ENCODE results near the gene ZNF24. TPM values are rescaled to one million over a fixed set of nuclear protein-coding genes. Genes with fewer than 3 reads are reported as not detected.

ZNF24 gene
- total and polyA plus RNA-seq, 7 experiments from 2014 or later, result 55.6 to 98.1 (median 80.5) TPM

- no peaks in the 10 kb centered on the region for H3K27me3 ChIP-seq (ENCODE audit: control insufficient read depth in 2 of 2, insufficient read depth in 2 of 2, low read length in 2 of 2)
- H3K4me1 Mint-ChIP-seq, result peaks cover 3 to 12% (median 10%) of the 10 kb centered on the region in 7 donors
- peak overlapping the region; percentile 80 to 92 (median 88) for H3K4me3 Mint-ChIP-seq
- H3K36me3 Mint-ChIP-seq, result no peaks in the 10 kb centered on the region
- no peaks in the 10 kb centered on the region for H3K4me1 ChIP-seq (ENCODE audit: control insufficient read depth in 2 of 2, insufficient read depth in 2 of 2, low read length in 2 of 2)
- peak overlapping the region; percentile 55 for H3K27ac ChIP-seq (ENCODE audit: low read depth, low read length)
- peak overlapping the region; percentile 17 to 90 (median 74) for H3K27ac Mint-ChIP-seq
- H3K9me3 Mint-ChIP-seq, result no peaks in the 10 kb centered on the region
- ChIA-PET POLR2A (interaction anchor here (0.6 kb wide), 1 partner anchor 349 kb away, joined by 3 read pairs; no protein-coding TSS in a partner anchor), CTCF (no interaction called here)
- H3K36me3 ChIP-seq (ENCODE audit: control insufficient read depth in 2 of 3, insufficient read depth in 3 of 3, low read length in 3 of 3), result peaks cover 0 to 4% (median 0%) of the 10 kb centered on the region in 3 experiments
- ATAC-seq (peak; percentile 75), DNase-seq (peak in 4 of 9 donors; percentile 8 to 21 (median 16))
- H3K4me3 ChIP-seq (ENCODE audit: low read length), result peak overlapping the region; percentile 75
- H3K27me3 Mint-ChIP-seq, result peaks cover 0 to 29% (median 0%) of the 10 kb centered on the region in 5 donors
- H3K9me3 ChIP-seq (ENCODE audit: control insufficient read depth in 2 of 3, low read length in 3 of 3), result no peaks in the 10 kb centered on the region
- intact Hi-C loops (cut with micrococcal nuclease), result loop anchor here (1.0 to 2.0 kb wide), 5 partner anchors 86 to 350 kb away; partner anchors contain the start of genes MAPRE2 (in 1 of the 2) and ZSCAN30 (in 1 of the 2)
Measured at GRCh38 chr18:35376393-35376741, 32.1 kb upstream of the ZNF24 start.

GRCh38 chr18:35374708-35375107 is 30.5 kb upstream of the ZNF24 start:
- H3K4me3 Mint-ChIP-seq, result peak overlapping the region in 3 of 10 donors; percentile 25 to 31 (median 26)
- H3K27ac Mint-ChIP-seq, result peak overlapping the region in 1 of 9 donors; percentile 7
- H3K4me3 ChIP-seq (ENCODE audit: low read length), result no peak overlapping the region
- no peaks in the 10 kb centered on the region for H3K9me3 ChIP-seq (ENCODE audit: control insufficient read depth in 2 of 3, low read length in 3 of 3)
- H3K27ac ChIP-seq (ENCODE audit: low read depth, low read length), result no peak overlapping the region
- no peaks in the 10 kb centered on the region for H3K9me3 Mint-ChIP-seq
- H3K4me1 ChIP-seq (ENCODE audit: control insufficient read depth in 2 of 2, insufficient read depth in 2 of 2, low read length in 2 of 2), result no peaks in the 10 kb centered on the region
- ChIA-PET POLR2A (interaction anchor here (0.6 to 1.6 kb wide), 4 partner anchors 30 to 242 kb away, joined by 3 to 5 read pairs (median 3); partner anchors contain the start of genes ZNF24 and ZSCAN30), CTCF (interaction anchor here (0.6 to 1.8 kb wide), 4 partner anchors 9 to 314 kb away, joined by 3 to 5 read pairs (median 3); no protein-coding TSS in a partner anchor)
- DNase-seq (no peak), ATAC-seq (no peak)
- peaks cover 0 to 4% (median 0%) of the 10 kb centered on the region in 3 experiments for H3K36me3 ChIP-seq (ENCODE audit: control insufficient read depth in 2 of 3, insufficient read depth in 3 of 3, low read length in 3 of 3)
- intact Hi-C loops (cut with micrococcal nuclease), result no loop called here
- H3K27me3 Mint-ChIP-seq, result peaks cover 0 to 27% (median 0%) of the 10 kb centered on the region in 5 donors
- H3K36me3 Mint-ChIP-seq, result peaks cover 0 to 2% (median 0%) of the 10 kb centered on the region in 5 donors
- no peaks in the 10 kb centered on the region for H3K27me3 ChIP-seq (ENCODE audit: control insufficient read depth in 2 of 2, insufficient read depth in 2 of 2, low read length in 2 of 2)
- H3K4me1 Mint-ChIP-seq, result peaks cover 3 to 12% (median 10%) of the 10 kb centered on the region in 7 donors

DNA sequence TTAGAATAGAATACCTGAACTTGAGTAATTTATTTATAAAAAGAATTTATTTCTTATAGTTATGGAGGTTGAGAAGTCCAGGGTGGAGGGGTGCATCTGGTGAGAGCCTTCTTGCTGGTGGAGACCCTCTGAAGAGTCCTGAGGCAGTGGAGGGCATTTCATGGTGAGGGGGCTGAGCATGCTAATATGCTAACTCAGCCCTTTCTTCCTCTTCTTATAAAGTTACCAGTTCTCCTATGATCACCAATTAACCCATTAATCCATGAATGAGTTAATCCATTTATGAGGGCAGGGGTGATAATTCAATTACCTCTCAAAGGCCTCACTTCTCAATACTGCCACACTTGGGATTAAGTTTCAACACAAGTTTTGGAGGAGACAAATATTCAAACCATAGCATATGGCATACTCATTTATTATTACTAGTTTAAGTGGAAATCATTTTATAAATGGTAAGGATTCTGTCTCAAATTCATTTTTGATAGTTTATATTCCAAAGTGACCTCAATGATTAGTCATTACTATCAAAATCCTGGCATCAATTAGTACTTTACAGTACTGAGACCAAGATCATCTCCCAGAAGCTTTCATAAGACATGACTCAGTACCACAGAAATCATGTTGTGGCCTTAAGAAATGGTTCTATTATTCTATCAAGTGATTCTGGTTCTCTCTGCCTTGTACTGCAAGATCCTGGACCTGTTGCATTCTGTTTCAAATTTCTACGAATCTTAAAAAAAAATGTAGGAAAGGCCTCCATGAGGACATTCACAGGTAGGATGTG is 27.4 kb upstream of the ZNF24 start:
- Histone ChIP-seq H3K36me3 (ENCODE audit: control insufficient read depth in 2 of 3, insufficient read depth in 3 of 3, low read length in 3 of 3) (no peaks in the 10 kb centered on the region), H3K27me3 (ENCODE audit: control insufficient read depth in 2 of 2, insufficient read depth in 2 of 2, low read length in 2 of 2) (no peaks in the 10 kb centered on the region), H3K4me1 (ENCODE audit: control insufficient read depth in 2 of 2, insufficient read depth in 2 of 2, low read length in 2 of 2) (no peaks in the 10 kb centered on the region), H3K4me3 (ENCODE audit: low read length) (no peak overlapping the region), H3K9me3 (ENCODE audit: control insufficient read depth in 2 of 3, low read length in 3 of 3) (no peaks in the 10 kb centered on the region), H3K27ac (ENCODE audit: low read depth, low read length) (no peak overlapping the region)
- POLR2A ChIA-PET, result no interaction called here
- intact Hi-C loops (cut with micrococcal nuclease), result no loop called here
- ATAC-seq, result no peak
- H3K27ac Mint-ChIP-seq, result no peak overlapping the region
- DNase-seq, result no peak
- peaks cover 0 to 3% (median 0%) of the 10 kb centered on the region in 5 donors for H3K27me3 Mint-ChIP-seq
- no peaks in the 10 kb centered on the region for H3K9me3 Mint-ChIP-seq
- H3K4me3 Mint-ChIP-seq, result no peak overlapping the region
- H3K4me1 Mint-ChIP-seq, result peaks cover 3 to 8% (median 6%) of the 10 kb centered on the region in 7 donors
- CTCF ChIA-PET, result no interaction called here
- peaks cover 0 to 4% (median 0%) of the 10 kb centered on the region in 5 donors for H3K36me3 Mint-ChIP-seq

GRCh38 chr18:35369126-35369525 is 24.9 kb upstream of the ZNF24 start:
- H3K4me1 Mint-ChIP-seq, result peaks cover 0 to 4% (median 0%) of the 10 kb centered on the region in 7 donors
- H3K4me3 Mint-ChIP-seq, result no peak overlapping the region
- Histone ChIP-seq H3K36me3 (ENCODE audit: control insufficient read depth in 2 of 3, insufficient read depth in 3 of 3, low read length in 3 of 3) (no peaks in the 10 kb centered on the region), H3K4me3 (ENCODE audit: low read length) (no peak overlapping the region), H3K9me3 (ENCODE audit: control insufficient read depth in 2 of 3, low read length in 3 of 3) (no peaks in the 10 kb centered on the region), H3K4me1 (ENCODE audit: control insufficient read depth in 2 of 2, insufficient read depth in 2 of 2, low read length in 2 of 2) (no peaks in the 10 kb centered on the region), H3K27ac (ENCODE audit: low read depth, low read length) (no peak overlapping the region), H3K27me3 (ENCODE audit: control insufficient read depth in 2 of 2, insufficient read depth in 2 of 2, low read length in 2 of 2) (no peaks in the 10 kb centered on the region)
- no peak overlapping the region for H3K27ac Mint-ChIP-seq
- DNase-seq (no peak), ATAC-seq (no peak)
- ChIA-PET POLR2A (no interaction called here), CTCF (interaction anchor here (0.6 kb wide), 1 partner anchor 16 kb away, joined by 4 read pairs; no protein-coding TSS in a partner anchor)
- peaks cover 0 to 4% (median 0%) of the 10 kb centered on the region in 5 donors for H3K36me3 Mint-ChIP-seq
- peaks cover 0 to 11% (median 3%) of the 10 kb centered on the region in 5 donors for H3K27me3 Mint-ChIP-seq
- intact Hi-C loops (cut with micrococcal nuclease), result no loop called here
- H3K9me3 Mint-ChIP-seq, result peaks cover 0 to 2% (median 0%) of the 10 kb centered on the region in 11 donors

DNA sequence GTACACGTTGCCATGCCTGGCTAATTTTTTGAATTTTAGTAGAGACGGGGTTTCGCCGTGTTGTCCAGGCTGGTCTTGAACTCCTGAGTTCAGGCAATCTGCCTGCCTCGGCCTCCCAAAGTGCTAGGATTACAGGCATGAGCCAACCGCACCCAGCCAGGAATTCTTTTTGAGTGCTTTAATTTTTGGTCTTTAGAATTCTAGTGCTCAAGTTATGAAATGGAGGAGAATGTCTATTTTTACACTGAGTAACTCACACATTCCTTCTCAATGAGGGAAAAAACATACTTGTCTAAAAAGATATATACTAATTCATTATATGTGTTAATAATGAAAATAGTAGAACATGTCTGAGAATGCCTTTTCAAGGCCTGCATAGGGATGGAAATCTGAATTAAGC is 24.4 kb upstream of the ZNF24 start:
- Mint-ChIP-seq H3K4me1 (peaks cover 0 to 4% (median 0%) of the 10 kb centered on the region in 7 donors), H3K4me3 (no peak overlapping the region), H3K27ac (no peak overlapping the region), H3K36me3 (peaks cover 0 to 4% (median 0%) of the 10 kb centered on the region in 5 donors), H3K9me3 (peaks cover 0 to 2% (median 0%) of the 10 kb centered on the region in 11 donors), H3K27me3 (peaks cover 0 to 11% (median 5%) of the 10 kb centered on the region in 5 donors)
- Histone ChIP-seq H3K36me3 (ENCODE audit: control insufficient read depth in 2 of 3, insufficient read depth in 3 of 3, low read length in 3 of 3) (no peaks in the 10 kb centered on the region), H3K27me3 (ENCODE audit: control insufficient read depth in 2 of 2, insufficient read depth in 2 of 2, low read length in 2 of 2) (no peaks in the 10 kb centered on the region), H3K9me3 (ENCODE audit: control insufficient read depth in 2 of 3, low read length in 3 of 3) (no peaks in the 10 kb centered on the region), H3K27ac (ENCODE audit: low read depth, low read length) (no peak overlapping the region), H3K4me3 (ENCODE audit: low read length) (no peak overlapping the region), H3K4me1 (ENCODE audit: control insufficient read depth in 2 of 2, insufficient read depth in 2 of 2, low read length in 2 of 2) (no peaks in the 10 kb centered on the region)
- POLR2A ChIA-PET, result interaction anchor here (0.6 kb wide), 1 partner anchor 202 kb away, joined by 3 read pairs; no protein-coding TSS in a partner anchor
- DNase-seq, result no peak
- ATAC-seq, result no peak
- CTCF ChIA-PET, result no interaction called here
- intact Hi-C loops (cut with micrococcal nuclease), result no loop called here

- Mint-ChIP-seq H3K9me3 (peaks cover 0 to 2% (median 0%) of the 10 kb centered on the region in 11 donors), H3K27me3 (peaks cover 0 to 20% (median 9%) of the 10 kb centered on the region in 5 donors), H3K27ac (no peak overlapping the region), H3K36me3 (peaks cover 0 to 3% (median 0%) of the 10 kb centered on the region in 5 donors), H3K4me3 (no peak overlapping the region), H3K4me1 (peaks cover 0 to 4% (median 0%) of the 10 kb centered on the region in 7 donors)
- DNase-seq, result no peak
- H3K27me3 ChIP-seq (ENCODE audit: control insufficient read depth in 2 of 2, insufficient read depth in 2 of 2, low read length in 2 of 2), result no peaks in the 10 kb centered on the region
- ChIA-PET CTCF (interaction anchor here (1.1 kb wide), 1 partner anchor 24 kb away, joined by 3 read pairs; no protein-coding TSS in a partner anchor), POLR2A (no interaction called here)
- intact Hi-C loops (cut with micrococcal nuclease), result no loop called here
- no peak for ATAC-seq
- no peaks in the 10 kb centered on the region for H3K36me3 ChIP-seq (ENCODE audit: control insufficient read depth in 2 of 3, insufficient read depth in 3 of 3, low read length in 3 of 3)
- no peak overlapping the region for H3K4me3 ChIP-seq (ENCODE audit: low read length)
- H3K4me1 ChIP-seq (ENCODE audit: control insufficient read depth in 2 of 2, insufficient read depth in 2 of 2, low read length in 2 of 2), result no peaks in the 10 kb centered on the region
- H3K9me3 ChIP-seq (ENCODE audit: control insufficient read depth in 2 of 3, low read length in 3 of 3), result no peaks in the 10 kb centered on the region
- no peak overlapping the region for H3K27ac ChIP-seq (ENCODE audit: low read depth, low read length)
Measured at GRCh38 chr18:35362531-35362930, 18.3 kb upstream of the ZNF24 start.

Measured in naive thymus-derived CD4-positive, alpha-beta T cell (primary cell).